CD14-positive monocyte (primary cell): Measurements from ENCODE around the gene C1QL1. TPM values are rescaled to one million over a fixed set of nuclear protein-coding genes. Genes with fewer than 3 reads are reported as not detected.
A peak's percentile ranks its signal among the peaks of the same experiment; 100 is the strongest.

ENCODE experiments used
- DNase-seq, 3 donors: peaks; one replicate each; pipeline ENCODE4 v3.0.0-alpha.2; 2011 to 2022
- H2AFZ ChIP-seq: 2 replicates; pipeline ENCODE4 v1.6.0; 2012; ENCODE audit warnings: mild to moderate bottlenecking, low read depth, low read length, inconsistent platforms; ENCODE audit not compliant: insufficient read depth, poor library complexity, severe bottlenecking
- H3K27ac ChIP-seq, 2 donors: 1 replicate in 1 of 2; 2 replicates in 1 of 2; pipeline ENCODE4 v1.5.1; 2012 to 2013; ENCODE audit warnings: low read length in 2 of 2, control low read depth in 1 of 2, inconsistent platforms in 1 of 2, low read depth in 1 of 2, mild to moderate bottlenecking in 1 of 2
- H3K27me3 ChIP-seq, 2 donors: one replicate each; pipeline versions ENCODE4 v1.6.0 to v1.6.1; 2011 to 2013; ENCODE audit warnings: low read length in 2 of 2; ENCODE audit not compliant: control insufficient read depth in 2 of 2, insufficient read depth in 2 of 2
- H3K36me3 ChIP-seq, 2 donors: replicated peaks in 1 of 2; 1 replicate in 1 of 2; 2 replicates in 1 of 2; pipeline versions ENCODE4 v1.5.1 to v1.6.1; 2012 to 2013; ENCODE audit warnings: low read length in 2 of 2, control low read depth in 1 of 2, inconsistent platforms in 1 of 2, mild to moderate bottlenecking in 1 of 2; ENCODE audit not compliant: insufficient read depth in 2 of 2, control insufficient read depth in 1 of 2
- H3K4me1 ChIP-seq, 2 donors: 1 replicate in 1 of 2; 2 replicates in 1 of 2; pipeline versions ENCODE4 v1.5.1 to v1.6.1; 2012 to 2013; ENCODE audit warnings: low read length in 2 of 2, control low read depth in 1 of 2, inconsistent platforms in 1 of 2, mild to moderate bottlenecking in 1 of 2, moderate library complexity in 1 of 2; ENCODE audit not compliant: insufficient read depth in 2 of 2, control insufficient read depth in 1 of 2
- H3K4me2 ChIP-seq: replicated peaks from 2 replicates; pipeline ENCODE3; 2012; ENCODE audit warnings: low read length, moderate library complexity, mild to moderate bottlenecking; ENCODE audit not compliant: poor library complexity, severe bottlenecking; ENCODE audit errors: extremely low read depth
- H3K4me3 ChIP-seq, 3 experiments: fragments of 200-600 bp in 1 of 3; sonication (generic) in 1 of 3; replicated peaks in 1 of 3; 1 replicate in 2 of 3; 2 replicates in 1 of 3; pipeline ENCODE4 v1.5.1; 2011 to 2013; ENCODE audit warnings: low read length in 3 of 3, mild to moderate bottlenecking in 3 of 3, control low read depth in 2 of 3, low read depth in 2 of 3, inconsistent platforms in 1 of 3, moderate library complexity in 1 of 3
- H3K79me2 ChIP-seq: 2 replicates; pipeline ENCODE4 v1.6.0; 2012; ENCODE audit warnings: mild to moderate bottlenecking, control low read depth, inconsistent platforms, low read length, moderate library complexity; ENCODE audit not compliant: insufficient read depth
- H3K9ac ChIP-seq: 2 replicates; pipeline ENCODE4 v1.6.0; 2017; ENCODE audit warnings: low read length, mild to moderate bottlenecking; ENCODE audit not compliant: insufficient read depth, poor library complexity, severe bottlenecking
- H3K9me3 ChIP-seq, 2 donors: replicated peaks in 1 of 2; 1 replicate in 1 of 2; 2 replicates in 1 of 2; pipeline versions ENCODE4 v1.5.1 to v1.6.1; 2012 to 2013; ENCODE audit warnings: low read length in 2 of 2, control low read depth in 1 of 2; ENCODE audit not compliant: control insufficient read depth in 1 of 2, insufficient read depth in 1 of 2
- H4K20me1 ChIP-seq: 2 replicates; pipeline ENCODE4 v1.6.0; 2012; ENCODE audit warnings: mild to moderate bottlenecking, low read length, control low read depth, moderate library complexity; ENCODE audit not compliant: insufficient read depth
- H3K27ac Mint-ChIP-seq, 7 donors: one replicate each; pipeline ENCODE4 v1.8.0; 2020; ENCODE audit warnings: mild to moderate bottlenecking in 7 of 7, mixed read lengths in 7 of 7, moderate library complexity in 6 of 7, inconsistent platforms in 2 of 7
- H3K27me3 Mint-ChIP-seq, 3 donors: one replicate each; pipeline ENCODE4 v1.8.0; 2021 to 2022; ENCODE audit warnings: low read depth in 3 of 3, mild to moderate bottlenecking in 3 of 3, mixed read lengths in 3 of 3, moderate library complexity in 3 of 3, inconsistent platforms in 1 of 3
- H3K36me3 Mint-ChIP-seq, 2 donors: one replicate each; pipeline ENCODE4 v1.8.0; 2020; ENCODE audit warnings: mixed read lengths in 2 of 2, inconsistent platforms in 1 of 2, mild to moderate bottlenecking in 1 of 2
- H3K4me1 Mint-ChIP-seq: one replicate; pipeline ENCODE4 v1.8.0; 2020; ENCODE audit warnings: mild to moderate bottlenecking, mixed read lengths
- H3K4me3 Mint-ChIP-seq, 2 donors: one replicate each; pipeline ENCODE4 v1.8.0; 2020; ENCODE audit warnings: mild to moderate bottlenecking in 2 of 2, mixed read lengths in 2 of 2, moderate library complexity in 1 of 2
- H3K9me3 Mint-ChIP-seq, 7 donors: one replicate each; pipeline ENCODE4 v1.8.0; 2020 to 2022; ENCODE audit warnings: mixed read lengths in 7 of 7, mild to moderate bottlenecking in 6 of 7, moderate library complexity in 6 of 7, inconsistent platforms in 2 of 7
- WGBS: methylation state at CpG from one replicate; pipeline ENCODE4 v1.1.5; 2013; ENCODE audit warnings: missing lambda C conversion rate; ENCODE audit not compliant: insufficient coverage; 5-methylcytosine and 5-hydroxymethylcytosine counted together
- intact Hi-C, 2 donors: fragments of 100-400 bp; cut with micrococcal nuclease; formaldehyde crosslinking; loops; one replicate each; pipeline versions ENCODE4 v1.15.0 to v1.15.1; 2023
- polyA plus RNA-seq, 3 donors: library from polyadenylated mRNA; depleted of rRNA in 1 of 3; unstranded in 2 of 3; stranded (reverse) in 1 of 3; fragments of 300-500 nt in 2 of 3; fragments of >200 nt in 1 of 3; fragmentation: Illumina TruSeq in 2 of 3; gene quantifications; 1 replicate in 2 of 3; 2 replicates in 1 of 3; pipeline ENCODE4 v1.2.3, GENCODE V29; 2012 to 2021
- TF ChIP-seq, protein P1 (sequence below): fragments of 200-600 bp; IDR thresholded peaks from one replicate; pipeline ENCODE4 v1.8.0; 2022; ENCODE audit warnings: antibody characterized with exemption, mild to moderate bottlenecking

Gene C1QL1
- polyA plus RNA-seq, 3 donors: not detected

DNA sequence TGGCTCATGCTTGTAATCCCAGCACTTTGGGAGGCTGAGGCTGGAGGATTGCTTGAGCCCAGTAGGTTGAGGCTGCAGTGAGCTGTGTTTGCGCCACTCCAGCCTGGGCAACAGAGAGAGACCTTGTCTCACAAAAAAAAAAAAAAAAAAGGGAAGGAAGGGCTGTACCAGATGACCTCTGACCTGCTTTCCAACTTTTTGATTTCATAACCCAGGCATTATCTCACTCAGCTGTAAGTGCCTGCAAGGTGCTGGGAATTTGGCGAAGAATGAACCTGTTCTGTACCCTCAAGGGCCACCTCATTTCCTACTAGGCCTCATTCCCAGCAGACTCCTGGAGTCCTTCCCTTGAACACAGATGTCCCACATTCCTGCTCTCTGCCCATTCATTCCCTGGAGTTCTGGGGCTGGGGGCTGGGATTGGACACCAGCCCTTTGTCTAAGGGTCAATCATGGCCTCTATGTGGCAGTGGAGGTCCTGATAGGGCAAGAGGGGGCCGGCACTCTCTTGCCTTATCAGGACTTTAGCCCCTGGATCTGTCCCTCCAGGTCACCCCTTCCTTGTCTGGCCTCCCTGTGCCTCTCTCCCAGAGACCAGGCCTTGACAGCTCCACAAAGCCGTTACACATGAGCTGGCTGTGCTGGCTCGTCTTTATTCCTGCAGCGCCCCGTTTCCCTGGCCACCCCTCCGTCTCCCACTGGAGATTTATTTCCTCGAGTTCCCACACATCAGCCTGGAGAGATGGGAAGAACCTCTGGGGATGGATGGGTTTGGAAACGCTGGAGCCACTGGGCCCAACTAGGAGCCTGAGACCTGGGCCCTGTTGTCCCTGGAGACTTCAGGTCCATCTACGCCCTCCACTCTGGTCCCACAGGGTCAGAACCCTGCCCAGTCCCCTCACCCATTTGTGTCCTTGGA, 52.0 kb downstream of the C1QL1 start:
- intact Hi-C loops: no loop called here
- Mint-ChIP-seq H3K4me3 (peak overlapping the region in 1 of 2 donors; percentile 21), H3K9me3 (peaks cover 0 to 3% (median 0%) of the 10 kb centered on the region in 7 donors), H3K4me1 (peaks cover 24% of the 10 kb centered on the region), H3K36me3 (peaks cover 0 to 5% of the 10 kb centered on the region in 2 donors), H3K27ac (peak overlapping the region in 4 of 7 donors; percentile 46 to 66 (median 60)), H3K27me3 (peaks cover 32 to 42% (median 36%) of the 10 kb centered on the region in 3 donors)
- peak overlapping the region in 1 of 2 donors; percentile 5 for H3K27ac ChIP-seq
- H4K20me1 ChIP-seq: no peaks in the 10 kb centered on the region
- no peaks in the 10 kb centered on the region for H3K79me2 ChIP-seq
- H3K9me3 ChIP-seq: no peaks in the 10 kb centered on the region
- H3K4me2 ChIP-seq: peak overlapping the region; percentile 34
- no peak overlapping the region for H2AFZ ChIP-seq
- no peaks in the 10 kb centered on the region for H3K36me3 ChIP-seq
- peak overlapping the region in 1 of 3 experiments; percentile 8 for H3K4me3 ChIP-seq
- peak overlapping the region; percentile 6 for H3K9ac ChIP-seq
- H3K27me3 ChIP-seq: peaks cover 12 to 36% of the 10 kb centered on the region in 2 donors
- DNase-seq: peak; percentile 37 to 66 (median 66)
- TF ChIP-seq, protein P1, sequence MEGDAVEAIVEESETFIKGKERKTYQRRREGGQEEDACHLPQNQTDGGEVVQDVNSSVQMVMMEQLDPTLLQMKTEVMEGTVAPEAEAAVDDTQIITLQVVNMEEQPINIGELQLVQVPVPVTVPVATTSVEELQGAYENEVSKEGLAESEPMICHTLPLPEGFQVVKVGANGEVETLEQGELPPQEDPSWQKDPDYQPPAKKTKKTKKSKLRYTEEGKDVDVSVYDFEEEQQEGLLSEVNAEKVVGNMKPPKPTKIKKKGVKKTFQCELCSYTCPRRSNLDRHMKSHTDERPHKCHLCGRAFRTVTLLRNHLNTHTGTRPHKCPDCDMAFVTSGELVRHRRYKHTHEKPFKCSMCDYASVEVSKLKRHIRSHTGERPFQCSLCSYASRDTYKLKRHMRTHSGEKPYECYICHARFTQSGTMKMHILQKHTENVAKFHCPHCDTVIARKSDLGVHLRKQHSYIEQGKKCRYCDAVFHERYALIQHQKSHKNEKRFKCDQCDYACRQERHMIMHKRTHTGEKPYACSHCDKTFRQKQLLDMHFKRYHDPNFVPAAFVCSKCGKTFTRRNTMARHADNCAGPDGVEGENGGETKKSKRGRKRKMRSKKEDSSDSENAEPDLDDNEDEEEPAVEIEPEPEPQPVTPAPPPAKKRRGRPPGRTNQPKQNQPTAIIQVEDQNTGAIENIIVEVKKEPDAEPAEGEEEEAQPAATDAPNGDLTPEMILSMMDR: no peak
- H3K4me1 ChIP-seq: peaks cover 22 to 28% of the 10 kb centered on the region in 2 donors
- 85% methylated on average over 4 of the region's 11 CpGs for WGBS

DNA sequence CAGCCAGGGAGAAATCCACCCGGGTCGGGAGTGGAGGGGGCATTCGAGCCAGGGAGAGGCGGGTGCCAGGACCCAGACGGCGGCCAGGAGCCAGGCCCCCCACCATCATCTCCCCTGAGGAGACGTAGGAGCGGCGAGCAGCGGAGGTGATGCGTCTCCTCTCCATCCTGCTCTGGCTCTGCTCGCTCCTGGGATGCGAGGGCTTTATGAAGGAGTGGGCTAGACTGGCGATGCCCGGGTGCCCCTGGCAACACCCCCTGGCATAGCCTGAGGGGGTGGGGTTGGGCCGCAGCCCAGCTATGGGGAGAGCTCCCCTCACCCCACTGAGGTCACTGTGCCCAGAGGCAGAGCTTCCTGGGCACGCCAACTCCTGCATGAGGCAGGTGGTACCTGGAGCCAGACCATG, 52.8 kb downstream of the C1QL1 start, which contains the start of gene GFAP:
Gene GFAP, minus strand, starts transcription at position 180 of the 406 bp plus-strand sequence. Its CDS starts 14 bp downstream, at position 166.
- 82% methylated on average over 5 of the region's 17 CpGs for WGBS
- no peaks in the 10 kb centered on the region for H3K9me3 ChIP-seq
- H3K4me1 Mint-ChIP-seq: peaks cover 29% of the 10 kb centered on the region
- H3K27ac ChIP-seq: peak within 1 kb of the TSS in 1 of 2 donors; percentile 5
- H3K9me3 Mint-ChIP-seq: peaks cover 0 to under 1% (median 0%) of the 10 kb centered on the region in 7 donors
- peak within 1 kb of the TSS; percentile 34 for H3K4me2 ChIP-seq
- peaks cover 31 to 43% (median 36%) of the 10 kb centered on the region in 3 donors for H3K27me3 Mint-ChIP-seq
- peaks cover 23 to 30% of the 10 kb centered on the region in 2 donors for H3K4me1 ChIP-seq
- H3K36me3 ChIP-seq: no peaks in the 10 kb centered on the region
- H4K20me1 ChIP-seq: no peaks in the 10 kb centered on the region
- peak within 1 kb of the TSS; percentile 6 for H3K9ac ChIP-seq
- no peak for DNase-seq
- H3K27ac Mint-ChIP-seq: peak within 1 kb of the TSS in 4 of 7 donors; percentile 46 to 66 (median 60)
- no peak within 1 kb of the TSS for H2AFZ ChIP-seq
- intact Hi-C loops: no loop called here
- peak within 1 kb of the TSS in 1 of 3 experiments; percentile 8 for H3K4me3 ChIP-seq
- H3K27me3 ChIP-seq: peaks cover 6 to 30% of the 10 kb centered on the region in 2 donors
- H3K4me3 Mint-ChIP-seq: peak within 1 kb of the TSS in 1 of 2 donors; percentile 21
- no peaks in the 10 kb centered on the region for H3K79me2 ChIP-seq
- TF ChIP-seq, protein P1: no peak
- peaks cover 0 to 11% of the 10 kb centered on the region in 2 donors for H3K36me3 Mint-ChIP-seq
